Cardiac ventricle fibroblast (primary cell): ENCODE measurements around the gene LIN28A. TPM values are rescaled to one million over a fixed set of nuclear protein-coding genes. Genes with fewer than 3 reads are reported as not detected.

Experiments
- total RNA-seq: library from RNA; depleted of rRNA; stranded (reverse); fragments of >200 nt; gene quantifications from 2 replicates; pipeline ENCODE4 v1.2.3, GENCODE V29; 2015

Gene LIN28A
- not detected in 2 replicates for total RNA-seq

GRCh38 chr1:26410706-26411623 lies at the start of gene LIN28A:
LIN28A (plus strand) TSS chr1:26410817; CDS start chr1:26410892, 75 bp downstream.

GRCh38 chr1:26372611-26373010 lies 38.0 kb upstream of the LIN28A start, which contains the start of gene ZNF683:
ZNF683 (minus strand) TSS chr1:26372750; CDS start chr1:26368571, 4,179 bp downstream.

DNA sequence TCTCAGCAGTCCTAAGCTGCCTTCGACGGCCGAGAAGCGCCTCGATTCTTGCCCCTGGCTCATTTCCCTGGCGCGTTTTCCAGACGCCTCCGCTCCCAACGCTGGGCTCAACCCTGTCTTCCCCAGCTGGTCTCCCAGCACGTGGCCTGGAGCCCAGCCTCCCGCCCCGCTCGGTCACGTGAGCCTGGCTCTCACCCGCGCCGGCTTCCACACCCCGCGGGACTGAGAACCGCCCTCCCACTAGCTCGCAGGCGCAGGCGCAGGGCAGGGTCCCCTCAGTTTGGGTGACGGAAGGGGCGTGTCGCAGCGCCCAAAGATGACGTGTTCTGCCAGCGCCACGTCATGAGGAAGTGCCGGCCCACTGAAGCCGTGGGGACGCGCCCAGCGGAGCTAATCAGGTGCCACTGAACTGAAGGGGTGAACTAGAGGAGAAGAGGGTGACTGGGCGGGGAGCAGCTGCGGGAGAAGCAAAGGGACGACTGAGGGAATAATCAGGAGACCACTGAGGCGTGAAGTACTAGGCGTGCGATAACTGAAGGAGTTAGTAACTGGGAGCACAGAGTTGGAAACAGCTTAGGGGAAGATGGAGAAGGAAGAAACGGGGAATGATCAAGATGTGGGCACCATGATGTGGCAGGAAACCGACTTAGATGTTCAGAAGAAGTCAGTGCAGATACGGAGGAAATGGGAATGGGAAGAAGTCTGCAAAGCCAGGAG lies 21.5 kb downstream of the LIN28A start, which contains the start of gene DHDDS:
Gene DHDDS (plus strand): TSS at position 343 of the 717 bp plus-strand sequence. CDS start 625 bp downstream, outside the sequence.

DNA sequence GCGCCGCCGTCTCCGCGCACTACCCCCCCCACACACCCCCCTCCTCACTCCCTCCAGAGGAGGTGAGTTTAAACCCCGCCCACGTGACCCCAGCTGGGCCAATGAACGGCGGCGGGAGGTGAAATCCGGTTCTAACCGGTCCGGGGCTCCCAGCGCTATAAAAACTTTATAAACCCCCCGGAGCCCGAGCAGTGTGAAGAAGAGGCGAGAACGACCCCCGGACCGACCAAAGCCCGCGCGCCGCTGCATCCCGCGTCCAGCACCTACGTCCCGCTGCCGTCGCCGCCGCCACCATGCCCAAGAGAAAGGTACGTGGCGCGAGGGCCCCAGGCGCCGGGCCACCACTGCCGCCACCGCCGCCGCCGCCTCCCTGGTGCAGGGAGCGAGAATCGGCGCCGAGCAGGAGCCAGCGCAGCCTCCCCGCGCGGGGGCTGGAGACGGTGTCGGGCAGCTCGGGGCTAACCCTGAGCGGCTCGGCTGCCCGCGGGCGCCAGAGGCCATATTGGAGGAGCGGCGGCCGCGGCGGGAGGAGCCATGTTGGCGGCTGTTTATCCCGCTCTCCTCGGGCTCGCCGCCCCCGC lies 61.8 kb downstream of the LIN28A start, which contains the start of gene HMGN2:
Gene HMGN2 (plus strand): TSS at position 121 of the 581 bp plus-strand sequence. CDS start 173 bp downstream, at position 294.

Other genes starting within 250 kb of the LIN28A start
- gene C1orf232, start 241.9 kb upstream of the LIN28A start, total RNA-seq, result not detected in 2 replicates
- gene ZNF593, start 240.9 kb upstream of the LIN28A start, total RNA-seq, result 33.3 and 36.2 TPM in 2 replicates
- not detected in 2 replicates for gene ZNF593OS, start 239.0 kb upstream of the LIN28A start, total RNA-seq
- 0.81 TPM in 1 of 2 replicates, not detected in the other for gene CNKSR1, start 233.3 kb upstream of the LIN28A start, total RNA-seq
- not detected in 2 replicates for gene CATSPER4, start 220.2 kb upstream of the LIN28A start, total RNA-seq
- gene CEP85, start 176.6 kb upstream of the LIN28A start, total RNA-seq, result 3.4 and 6.7 TPM in 2 replicates
- 225 and 247 TPM in 2 replicates for gene SH3BGRL3, start 130.7 kb upstream of the LIN28A start, total RNA-seq
- gene UBXN11, start 104.2 kb upstream of the LIN28A start, total RNA-seq, result 1.2 and 4.8 TPM in 2 replicates
- not detected in 2 replicates for gene CD52, start 92.9 kb upstream of the LIN28A start, total RNA-seq
- gene CRYBG2, start 56.7 kb upstream of the LIN28A start, total RNA-seq, result not detected in 2 replicates
- gene ZNF683, start 38.1 kb upstream of the LIN28A start, total RNA-seq, result not detected in 2 replicates
- 39.6 and 41.2 TPM in 2 replicates for gene DHDDS, start 21.5 kb downstream of the LIN28A start, total RNA-seq
- gene HMGN2, start 61.6 kb downstream of the LIN28A start, total RNA-seq, result 178 and 185 TPM in 2 replicates
- gene RPS6KA1, start 118.9 kb downstream of the LIN28A start, total RNA-seq, result 2.2 and 2.6 TPM in 2 replicates